Kidney (tissue), 14 donors: ENCODE measurements around the gene BOK. TPM values are rescaled to one million over a fixed set of nuclear protein-coding genes. Genes with fewer than 3 reads are reported as not detected.

Source experiments
- DNase-seq, 5 donors: peaks; one replicate each; pipeline ENCODE4 v3.0.0-alpha.2; 2013 to 2020
- FAIRE-seq: peaks from 2 replicates; lab custom pipeline; 2012; peaks lifted over from hg19 to GRCh38; lab: Jason Lieb, UNC
- H3K27ac ChIP-seq, 2 donors: one replicate each; pipeline ENCODE4 v1.7.0; 2013; ENCODE audit warnings: low read depth in 2 of 2, low read length in 2 of 2, inconsistent platforms in 1 of 2
- H3K27me3 ChIP-seq: one replicate; pipeline ENCODE4 v1.7.1; 2013; ENCODE audit warnings: low read length, inconsistent platforms; ENCODE audit not compliant: control insufficient read depth, insufficient read depth
- H3K36me3 ChIP-seq, 3 donors: one replicate each; pipeline versions ENCODE4 v1.7.0 to v1.7.1; 2013; ENCODE audit warnings: low read length in 3 of 3, control low read depth in 1 of 3, inconsistent platforms in 1 of 3; ENCODE audit not compliant: insufficient read depth in 3 of 3, control insufficient read depth in 2 of 3
- H3K4me1 ChIP-seq, 3 donors: one replicate each; pipeline versions ENCODE4 v1.7.0 to v1.7.1; 2013; ENCODE audit warnings: low read length in 3 of 3, inconsistent platforms in 1 of 3, low read depth in 1 of 3; ENCODE audit not compliant: control insufficient read depth in 2 of 3, insufficient read depth in 2 of 3
- H3K4me3 ChIP-seq, 3 donors: one replicate each; pipeline versions ENCODE4 v1.7.0 to v1.8.1; 2013; ENCODE audit warnings: low read length in 3 of 3, control low read depth in 1 of 3, inconsistent platforms in 1 of 3
- H3K9ac ChIP-seq, 3 donors: one replicate each; pipeline versions ENCODE4 v1.7.0 to v1.7.1; 2013; ENCODE audit warnings: low read length in 3 of 3, control low read depth in 1 of 3, inconsistent platforms in 1 of 3
- H3K9me3 ChIP-seq, 3 donors: one replicate each; pipeline versions ENCODE4 v1.7.0 to v1.7.1; 2013; ENCODE audit warnings: low read length in 3 of 3, control low read depth in 1 of 3, inconsistent platforms in 1 of 3; ENCODE audit not compliant: control insufficient read depth in 2 of 3, insufficient read depth in 1 of 3
- intact Hi-C: fragments of 100-400 bp; cut with DNase I; formaldehyde crosslinking; loops from one replicate; pipeline ENCODE4 v1.11.1; 2022
- polyA plus RNA-seq: library from polyadenylated mRNA; stranded (reverse); fragments of 350-450 nt; fragmentation: Illumina TruSeq; extraction: RNeasy Lipid Tissue Mini Kit (QIAGEN cat#74804); gene quantifications from one replicate; pipeline ENCODE4 v1.2.3, GENCODE V29; 2014; ENCODE audit warnings: low read depth, low replicate concordance; ENCODE audit not compliant: insufficient read depth
- total RNA-seq: library from RNA; stranded (reverse); fragmentation: NEBNext Ultra II Directional; extraction: Animal tissue kit (Norgen Biotek cat#: 25700); gene quantifications from one replicate; pipeline ENCODE4 v1.2.1, GENCODE V29; 2021
- TF ChIP-seq, protein P1 (sequence below): IDR thresholded peaks from 3 replicates; pipeline ENCODE4 v1.5.1; 2012; ENCODE audit warnings: mild to moderate bottlenecking, moderate library complexity, borderline replicate concordance; ENCODE audit not compliant: insufficient read depth; ENCODE audit errors: extremely low read depth
- donor health status: control.
- donor health status: control.
- donor health status: control.
- donor health status: control.
- donor health status: control.
- donor health status: DM: yes; HTN: yes; CAD: no.
- donor health status: Normal renal cell carcinoma (clear cell type).

The BOK gene
- total and polyA plus RNA-seq, 2 donors from 2014 or later = 22.9 to 28.8 TPM

DNA sequence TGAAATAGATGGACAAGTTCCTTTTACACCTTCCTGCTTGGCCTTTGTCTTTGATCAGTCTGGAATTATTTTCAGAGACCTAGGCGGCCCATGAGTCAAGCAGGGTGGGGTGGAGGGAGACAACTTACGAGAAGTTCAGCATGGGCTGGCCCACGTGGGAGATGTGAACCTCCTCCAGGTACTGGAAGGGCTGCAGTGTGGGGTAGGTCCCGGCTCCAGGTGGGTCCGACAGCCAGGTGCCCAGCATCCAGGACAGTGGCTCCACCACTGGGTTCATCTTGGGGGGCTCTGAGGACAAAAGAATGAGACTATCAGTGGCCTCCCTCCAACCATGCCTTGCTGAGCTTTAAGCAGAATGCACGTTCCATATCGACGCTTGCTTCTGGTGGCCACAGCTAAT lies 47.6 kb downstream of the BOK start:
- H3K27me3 ChIP-seq = no peaks in the 10 kb centered on the region
- H3K36me3 ChIP-seq = peaks cover 0 to 28% (median 18%) of the 10 kb centered on the region in 3 donors
- H3K4me3 ChIP-seq = no peak overlapping the region
- peaks cover 0 to 3% (median 0%) of the 10 kb centered on the region in 3 donors for H3K4me1 ChIP-seq
- no peaks in the 10 kb centered on the region for H3K9me3 ChIP-seq
- no peak overlapping the region for H3K9ac ChIP-seq
- no peak overlapping the region for H3K27ac ChIP-seq
- DNase-seq (no peak), FAIRE-seq (no peak)
- TF ChIP-seq, protein P1, sequence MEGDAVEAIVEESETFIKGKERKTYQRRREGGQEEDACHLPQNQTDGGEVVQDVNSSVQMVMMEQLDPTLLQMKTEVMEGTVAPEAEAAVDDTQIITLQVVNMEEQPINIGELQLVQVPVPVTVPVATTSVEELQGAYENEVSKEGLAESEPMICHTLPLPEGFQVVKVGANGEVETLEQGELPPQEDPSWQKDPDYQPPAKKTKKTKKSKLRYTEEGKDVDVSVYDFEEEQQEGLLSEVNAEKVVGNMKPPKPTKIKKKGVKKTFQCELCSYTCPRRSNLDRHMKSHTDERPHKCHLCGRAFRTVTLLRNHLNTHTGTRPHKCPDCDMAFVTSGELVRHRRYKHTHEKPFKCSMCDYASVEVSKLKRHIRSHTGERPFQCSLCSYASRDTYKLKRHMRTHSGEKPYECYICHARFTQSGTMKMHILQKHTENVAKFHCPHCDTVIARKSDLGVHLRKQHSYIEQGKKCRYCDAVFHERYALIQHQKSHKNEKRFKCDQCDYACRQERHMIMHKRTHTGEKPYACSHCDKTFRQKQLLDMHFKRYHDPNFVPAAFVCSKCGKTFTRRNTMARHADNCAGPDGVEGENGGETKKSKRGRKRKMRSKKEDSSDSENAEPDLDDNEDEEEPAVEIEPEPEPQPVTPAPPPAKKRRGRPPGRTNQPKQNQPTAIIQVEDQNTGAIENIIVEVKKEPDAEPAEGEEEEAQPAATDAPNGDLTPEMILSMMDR = no peak
- intact Hi-C loops = no loop called here

GRCh38 chr2:241607162-241607885 lies 48.8 kb downstream of the BOK start:
- Histone ChIP-seq H3K36me3 (peaks cover 0 to 21% (median 13%) of the 10 kb centered on the region in 3 donors), H3K9ac (no peak overlapping the region), H3K9me3 (no peaks in the 10 kb centered on the region), H3K4me1 (peaks cover 0 to 6% (median 5%) of the 10 kb centered on the region in 3 donors), H3K4me3 (no peak overlapping the region), H3K27ac (no peak overlapping the region), H3K27me3 (no peaks in the 10 kb centered on the region)
- TF ChIP-seq, protein P1 = no peak
- FAIRE-seq (no peak), DNase-seq (no peak)
- intact Hi-C loops = no loop called here

DNA sequence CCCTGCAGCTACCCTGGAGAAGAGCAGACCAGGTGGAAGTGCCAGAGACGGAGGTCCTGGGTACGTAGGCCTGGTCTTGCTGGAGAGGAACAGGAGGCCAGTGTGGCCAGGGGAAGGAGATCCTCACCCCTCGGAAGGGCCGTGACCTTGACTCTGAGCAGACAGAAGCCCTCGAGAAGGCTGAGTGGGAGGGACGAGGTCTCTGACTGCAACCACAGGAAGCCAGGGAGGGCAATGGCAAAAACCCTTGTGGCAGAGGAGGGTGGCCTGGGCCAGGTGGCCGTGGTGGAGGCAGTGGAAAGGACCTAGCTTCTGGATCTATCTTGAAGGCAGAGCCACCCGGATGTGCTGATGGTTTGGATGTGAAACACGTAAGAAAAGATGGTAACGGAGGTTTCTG lies 50.3 kb downstream of the BOK start:
- FAIRE-seq (no peak), DNase-seq (no peak)
- Histone ChIP-seq H3K4me3 (no peak overlapping the region), H3K9me3 (no peaks in the 10 kb centered on the region), H3K4me1 (peaks cover 0 to 9% (median 7%) of the 10 kb centered on the region in 3 donors), H3K36me3 (peaks cover 0 to 22% (median 6%) of the 10 kb centered on the region in 3 donors), H3K27ac (no peak overlapping the region), H3K27me3 (no peaks in the 10 kb centered on the region), H3K9ac (no peak overlapping the region)
- intact Hi-C loops = no loop called here
- TF ChIP-seq, protein P1 = no peak
